HG02870 (cell line): Measurements from ENCODE around the gene EPHB6.

Source experiments
- ATAC-seq: cut with Tn5 transposase; IDR thresholded peaks from one replicate; pipeline ENCODE4 v1.9.1; 2021; ENCODE audit warnings: mild to moderate bottlenecking, moderate library complexity; ENCODE audit not compliant: unreplicated experiment

The EPHB6 gene

DNA sequence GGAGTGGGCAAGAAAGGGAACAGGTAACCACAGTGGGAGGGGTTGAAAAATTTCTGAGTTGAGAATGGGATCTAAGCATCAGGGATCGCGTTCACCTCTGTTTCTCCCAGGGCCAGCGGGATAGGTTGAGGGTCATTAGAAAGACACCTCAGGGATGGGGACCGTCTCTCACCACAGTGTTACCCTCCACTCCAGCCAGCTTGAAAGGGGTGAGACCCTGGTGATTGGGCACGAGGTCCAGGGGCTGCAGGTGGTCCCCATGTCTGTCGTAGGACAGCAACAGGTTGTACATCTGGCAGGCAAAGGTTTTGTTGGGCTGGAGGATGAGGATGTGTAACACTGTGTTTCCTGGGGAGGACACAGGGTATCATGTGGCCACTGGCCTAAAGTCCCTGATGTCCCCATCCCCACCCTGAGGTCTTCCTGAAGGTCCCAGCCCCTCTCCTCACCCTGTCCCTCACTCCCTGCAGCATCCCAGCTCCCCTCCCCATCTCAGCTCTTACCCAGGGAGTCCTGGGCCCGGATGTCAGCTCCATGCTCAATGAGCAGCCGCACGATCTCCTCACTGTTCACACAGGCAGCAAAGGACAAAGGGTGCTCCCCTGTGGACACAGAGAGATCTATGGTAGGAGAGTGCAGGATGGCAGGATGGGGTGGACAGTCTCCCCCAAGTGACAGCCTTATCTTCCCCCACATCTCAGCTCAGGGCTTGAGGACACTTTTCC lies 21.5 kb downstream of the EPHB6 start:
- no peak for ATAC-seq

DNA sequence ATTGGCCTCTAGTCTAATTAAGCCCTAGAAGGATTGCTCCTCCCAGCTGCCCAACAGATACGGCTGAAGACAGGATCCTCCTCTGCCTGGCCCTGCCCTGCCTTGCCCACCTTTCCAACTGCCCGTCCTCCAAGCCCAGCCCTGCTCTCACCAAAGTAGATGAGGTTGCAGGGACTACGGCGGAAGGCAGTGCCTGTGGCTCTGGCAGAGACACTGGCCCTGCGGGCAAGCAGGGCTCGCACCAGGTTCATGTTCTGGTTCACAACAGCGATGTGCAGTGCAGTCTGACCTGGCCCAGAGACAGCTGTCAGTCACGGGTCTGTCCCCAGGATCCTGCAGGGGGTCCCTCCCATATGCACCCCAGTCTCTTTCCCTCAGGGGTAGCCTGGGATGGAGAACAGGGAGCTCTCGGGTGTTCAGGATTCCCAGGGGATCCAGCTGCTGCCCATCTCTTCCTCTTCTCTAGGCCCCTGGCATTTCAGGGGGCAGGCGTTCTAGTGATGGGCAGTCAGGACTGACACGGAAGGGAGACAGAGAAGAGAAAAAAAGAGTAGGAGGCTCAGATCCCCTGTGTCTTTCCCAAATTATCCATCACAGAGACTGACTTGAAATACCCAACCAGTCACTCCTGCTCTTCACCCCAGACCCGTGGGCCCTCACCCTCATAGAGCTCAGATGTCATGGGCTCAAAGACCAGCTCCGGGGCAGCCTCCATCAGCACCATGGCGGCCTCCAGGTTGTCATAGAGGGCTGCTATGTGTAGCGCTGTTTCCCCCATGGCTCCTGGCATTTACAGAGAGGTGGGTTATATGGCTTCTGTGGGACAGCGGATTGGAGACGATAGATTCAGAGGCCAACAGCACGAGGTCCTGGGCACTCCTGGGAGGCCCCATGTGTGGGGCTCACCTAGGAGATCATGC lies 22.4 kb downstream of the EPHB6 start:
- ATAC-seq = no peak

DNA sequence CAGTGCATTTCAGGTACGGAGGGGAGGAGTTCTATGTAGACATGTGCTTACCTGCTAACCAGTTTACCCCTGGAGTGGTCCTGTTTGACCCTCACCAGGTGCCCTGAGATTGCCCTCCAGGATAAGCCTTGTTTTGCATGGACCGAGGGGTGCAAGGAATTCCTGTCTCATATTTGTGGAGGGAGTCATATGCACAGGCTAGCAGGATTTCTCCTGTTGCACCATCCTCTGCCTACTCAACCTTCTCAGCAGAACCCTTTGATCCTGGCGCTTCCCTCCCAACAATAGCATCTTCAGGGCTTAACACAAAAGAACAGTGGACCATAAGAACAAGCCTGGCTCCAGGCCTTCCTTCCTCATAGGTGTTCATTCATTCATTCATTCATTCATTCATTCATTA lies 23.4 kb downstream of the EPHB6 start:
- no peak for ATAC-seq

DNA sequence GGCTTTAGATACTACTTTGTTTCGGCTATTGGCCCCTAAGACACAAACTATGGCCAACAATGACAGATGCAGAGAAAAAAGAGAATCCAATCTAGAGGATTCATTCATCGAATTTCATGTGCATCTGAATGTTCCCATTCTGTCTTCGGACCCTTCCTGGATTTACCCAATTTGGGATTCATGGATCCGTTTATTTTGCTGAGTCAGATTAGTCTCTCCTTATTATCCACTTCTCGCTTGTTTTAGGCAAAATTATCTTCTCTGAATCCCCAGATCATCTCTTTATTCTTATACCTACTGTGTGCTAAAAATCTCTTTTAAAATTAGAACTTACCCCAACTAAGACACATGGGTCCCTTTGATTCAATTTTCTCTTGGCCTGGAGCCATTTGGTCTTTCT lies 24.2 kb downstream of the EPHB6 start:
- ATAC-seq = no peak

DNA sequence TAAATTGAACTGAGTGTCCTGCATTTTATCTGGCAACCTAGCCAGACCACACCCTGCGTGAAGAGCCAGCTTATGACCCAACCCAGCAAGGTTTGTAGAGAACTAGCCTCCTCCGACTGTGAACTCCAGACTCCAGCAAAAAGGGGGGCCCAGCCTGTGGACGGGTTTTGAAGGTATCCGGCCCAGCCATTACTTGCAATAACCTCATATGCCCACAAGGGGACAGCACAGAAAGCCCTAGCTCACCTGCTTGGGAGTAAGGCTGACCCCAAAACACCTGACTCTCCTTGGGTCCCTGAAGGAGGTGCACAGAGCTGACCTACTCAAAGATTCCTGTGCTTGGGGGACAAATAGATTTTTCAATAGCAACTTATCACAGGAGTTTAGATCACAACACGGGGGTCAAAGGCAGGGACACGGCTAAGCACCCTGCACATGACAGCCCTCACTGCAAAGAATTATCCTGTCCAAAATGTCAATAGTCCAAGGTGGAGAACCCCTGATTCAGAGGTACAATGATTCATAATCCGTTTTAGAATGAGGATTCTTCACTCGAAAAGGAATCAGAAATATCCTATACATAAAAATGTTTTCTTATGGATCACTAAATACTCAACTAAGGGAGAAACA lies 26.1 kb downstream of the EPHB6 start:
- ATAC-seq = peak; percentile 50

DNA sequence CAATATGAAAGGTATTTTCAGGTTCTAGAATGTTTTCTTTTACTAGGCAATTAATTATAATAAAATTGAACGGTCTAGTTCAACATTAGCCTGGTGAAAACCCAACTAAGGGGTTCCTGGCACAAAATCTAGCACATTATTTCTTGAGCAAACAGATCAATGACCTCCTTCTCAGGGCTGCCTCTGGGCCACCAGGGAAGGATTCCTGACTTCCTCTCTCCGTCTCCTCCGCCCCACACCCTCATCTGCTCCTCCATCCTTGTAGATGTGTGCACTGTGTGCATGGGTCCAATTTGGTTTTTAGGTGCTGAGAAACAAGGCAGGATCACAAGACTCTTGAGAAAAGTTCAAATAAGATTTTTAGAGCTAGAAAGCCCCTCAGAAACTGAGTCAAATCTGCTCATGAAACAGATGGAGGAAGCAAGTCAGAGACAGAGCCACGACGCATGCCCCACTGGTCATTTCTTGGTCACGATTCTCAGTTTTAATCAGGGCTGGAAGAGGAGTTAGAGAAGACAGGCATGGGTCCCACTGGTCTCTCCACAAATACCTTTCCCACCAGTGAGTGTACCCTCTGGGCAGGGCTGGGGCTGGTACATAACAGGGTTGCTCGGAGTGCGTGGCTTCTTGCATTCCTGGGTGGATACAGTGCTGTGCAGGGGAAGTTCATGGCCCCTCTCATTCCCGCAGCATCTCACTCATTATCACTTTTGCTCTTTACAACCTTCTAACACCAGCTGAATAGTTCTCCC lies 26.9 kb downstream of the EPHB6 start:
- ATAC-seq = peak; percentile 67

DNA sequence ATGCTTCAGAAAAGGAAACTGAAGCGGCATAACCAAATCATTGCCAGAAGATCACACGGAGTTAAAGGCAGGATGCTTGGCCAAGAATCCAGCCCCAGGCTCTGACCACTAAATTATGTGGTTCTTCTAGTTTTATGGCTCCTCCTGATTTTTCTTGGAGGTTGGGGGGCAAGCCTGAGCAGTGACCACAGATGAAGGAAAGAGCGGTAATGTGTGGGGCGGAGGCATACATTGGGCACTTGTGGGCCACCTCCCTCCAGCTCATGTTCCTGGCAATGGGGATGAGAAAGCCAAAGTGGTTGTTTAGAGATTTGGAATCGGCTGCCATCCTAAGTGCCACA lies 27.4 kb downstream of the EPHB6 start:
- ATAC-seq = no peak

DNA sequence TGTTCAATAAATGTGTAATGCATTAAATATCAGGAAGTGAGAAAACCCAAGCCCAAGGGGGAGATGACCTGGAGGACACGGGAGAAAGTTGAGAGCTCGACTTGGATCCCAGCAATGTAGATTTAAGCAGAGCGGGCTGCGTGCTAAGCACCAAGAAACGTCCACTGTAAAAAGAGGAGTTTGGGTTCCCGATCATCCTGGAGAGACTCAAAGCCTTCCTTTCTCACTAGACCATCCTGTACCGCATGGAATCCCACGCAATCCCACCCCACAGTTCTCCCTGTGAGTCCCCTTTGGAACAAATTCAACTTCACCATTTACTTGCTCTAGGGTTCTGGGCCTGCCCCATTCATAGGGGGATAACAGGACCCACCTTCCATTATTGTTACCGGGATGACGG lies 28.3 kb downstream of the EPHB6 start:
- ATAC-seq = no peak

DNA sequence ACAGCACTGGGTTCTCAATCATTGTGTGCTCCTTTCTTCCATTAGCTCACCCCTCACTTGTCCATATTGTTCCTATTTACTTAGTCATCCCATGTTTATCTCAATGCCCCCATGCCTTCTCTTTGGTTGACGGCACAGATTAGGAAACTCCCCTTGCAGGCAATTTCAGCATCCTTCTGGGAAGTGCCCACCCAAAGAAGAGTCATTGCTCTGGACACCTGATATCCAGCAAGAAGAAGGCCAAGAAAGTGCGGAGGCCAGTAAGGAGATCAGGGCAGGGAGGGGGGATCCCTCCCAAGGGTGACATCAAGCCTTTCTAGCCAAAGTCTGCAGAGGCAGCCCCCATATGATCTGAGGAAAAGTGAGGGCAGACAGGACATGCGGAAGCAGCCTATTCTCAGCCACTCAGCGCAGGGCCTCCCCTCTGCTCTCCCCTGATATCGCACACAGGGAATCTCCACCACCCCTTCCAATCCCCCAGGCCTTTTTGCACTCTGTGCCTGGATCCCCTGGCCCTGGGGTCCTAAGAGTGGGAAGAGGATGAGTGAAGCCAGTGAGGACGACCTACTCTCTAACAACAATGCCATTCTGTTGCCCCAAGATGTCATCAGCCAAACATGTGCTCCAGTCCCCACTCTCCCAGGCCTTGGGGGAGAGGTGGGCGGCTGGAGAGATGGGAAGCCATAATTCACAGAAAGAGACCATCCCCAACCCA lies 28.9 kb downstream of the EPHB6 start:
- no peak for ATAC-seq

DNA sequence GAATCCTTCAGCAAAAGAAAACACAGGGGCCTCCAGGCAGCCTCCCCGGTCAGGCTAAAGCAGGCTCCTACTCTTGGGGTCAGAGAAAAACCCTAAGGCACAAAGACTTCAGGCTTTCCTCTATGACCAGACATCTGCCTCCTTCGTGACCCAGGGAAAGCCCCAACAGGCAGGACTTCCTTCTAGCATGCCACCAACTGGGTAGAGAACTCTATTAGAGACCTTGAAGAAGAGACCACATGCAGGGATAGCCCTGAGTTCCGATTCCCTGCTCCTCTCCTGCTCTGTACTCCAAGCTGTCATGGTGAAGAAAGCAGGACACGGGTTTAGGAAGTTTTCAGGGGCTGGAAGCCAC lies 29.4 kb downstream of the EPHB6 start:
- peak; percentile 41 for ATAC-seq

DNA sequence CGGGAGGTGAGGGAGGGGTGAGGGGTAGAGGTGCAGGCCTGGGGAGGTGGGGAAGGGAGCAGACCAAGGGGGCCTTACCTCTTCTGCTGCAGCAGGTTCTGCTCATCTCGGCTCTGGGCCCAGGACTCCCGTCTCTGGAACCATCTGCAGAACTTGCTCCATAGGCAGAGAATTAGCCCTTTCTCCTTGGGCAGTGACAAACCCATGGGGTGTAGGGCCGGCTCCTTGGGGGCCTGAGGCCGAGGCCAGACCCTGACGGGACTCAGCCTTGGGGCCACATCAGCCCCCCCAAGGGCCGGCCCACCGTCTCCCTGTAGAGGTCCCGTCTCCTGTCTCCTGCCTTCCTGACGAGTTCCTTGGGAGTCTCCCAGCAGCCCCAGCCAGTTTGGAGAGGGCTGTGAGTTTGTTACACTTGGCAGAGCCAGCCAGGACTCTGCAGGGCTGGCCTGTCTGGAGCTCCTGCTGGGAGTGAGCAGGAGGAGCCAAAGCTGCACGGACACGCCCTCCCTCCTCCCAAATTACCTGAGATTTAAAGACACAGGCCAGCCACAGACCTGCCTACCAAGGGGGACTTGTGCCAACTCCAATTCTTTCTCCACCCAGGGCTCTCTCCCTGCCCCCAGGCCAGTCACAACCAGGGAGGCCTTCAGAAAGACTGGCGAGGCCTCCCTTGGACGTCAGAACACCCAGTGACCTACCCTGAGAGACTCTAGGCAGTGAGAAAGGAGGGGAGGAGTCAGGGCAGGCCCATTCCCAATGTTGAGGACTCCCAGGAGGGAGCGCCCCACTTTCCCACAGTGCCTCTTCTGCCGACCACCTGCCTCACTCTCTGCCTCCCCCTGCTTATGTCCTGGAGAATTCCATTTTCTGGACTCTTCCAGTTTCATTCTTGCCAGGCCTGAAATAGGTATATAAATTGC lies 30.7 kb downstream of the EPHB6 start, which contains the start of gene TRPV6:
TRPV6 (minus strand) TSS at position 435 of the 920 bp plus-strand sequence.
- no peak for ATAC-seq

DNA sequence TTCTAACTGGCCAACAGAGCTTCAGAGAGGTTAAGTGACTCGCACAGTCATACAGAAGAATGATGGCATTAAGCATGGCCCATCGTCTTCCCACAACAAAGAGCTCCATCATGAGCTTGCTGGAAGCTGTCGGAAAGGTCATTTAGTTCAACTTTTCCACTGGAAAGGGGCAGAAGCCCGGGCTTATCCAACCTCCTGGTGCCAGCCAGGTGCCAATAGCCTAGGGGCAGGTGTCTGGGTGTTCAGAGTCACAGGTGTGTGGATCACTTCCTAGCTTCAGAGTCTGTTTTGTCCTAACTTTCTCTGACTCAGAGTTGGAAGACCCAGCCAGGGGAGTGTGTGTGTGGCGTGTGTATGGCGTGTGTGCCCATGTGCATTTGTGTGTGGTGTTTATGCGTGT lies 32.0 kb downstream of the EPHB6 start:
- ATAC-seq = no peak

DNA sequence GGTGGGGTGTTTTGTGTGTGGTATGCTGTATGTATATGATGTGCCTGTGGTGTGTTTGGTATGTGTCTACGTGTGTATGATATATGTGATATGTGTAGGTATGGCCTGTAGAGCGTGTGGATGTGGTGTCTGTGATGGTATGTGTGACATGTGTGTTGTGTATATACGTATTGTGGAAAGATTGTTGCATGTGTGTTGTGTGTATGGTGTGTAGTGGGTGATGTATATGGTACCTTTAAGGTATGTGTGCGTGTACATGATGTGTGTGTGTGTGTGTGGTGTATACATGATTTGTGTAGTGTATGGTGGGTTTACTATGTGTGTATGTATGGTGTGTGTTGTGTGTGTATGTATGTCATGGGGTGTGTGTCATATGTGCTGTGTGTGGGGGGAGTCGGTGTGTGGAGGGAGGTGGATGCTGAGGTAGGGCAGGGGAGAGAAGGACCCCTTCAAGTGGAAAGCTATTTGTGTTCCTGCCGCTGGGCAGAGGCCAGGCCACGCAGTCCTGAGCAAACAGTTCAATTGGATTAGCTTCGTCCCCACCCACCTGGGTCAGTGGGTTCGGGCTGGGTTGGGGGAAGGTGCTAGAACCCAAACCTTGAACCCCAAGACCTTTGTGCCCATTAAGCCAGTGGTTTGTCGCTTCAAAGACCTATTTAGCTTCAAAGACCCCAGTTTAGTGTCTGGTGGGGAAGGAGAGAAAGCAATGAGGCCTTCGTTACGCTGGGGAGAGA lies 32.6 kb downstream of the EPHB6 start:
- ATAC-seq = no peak

DNA sequence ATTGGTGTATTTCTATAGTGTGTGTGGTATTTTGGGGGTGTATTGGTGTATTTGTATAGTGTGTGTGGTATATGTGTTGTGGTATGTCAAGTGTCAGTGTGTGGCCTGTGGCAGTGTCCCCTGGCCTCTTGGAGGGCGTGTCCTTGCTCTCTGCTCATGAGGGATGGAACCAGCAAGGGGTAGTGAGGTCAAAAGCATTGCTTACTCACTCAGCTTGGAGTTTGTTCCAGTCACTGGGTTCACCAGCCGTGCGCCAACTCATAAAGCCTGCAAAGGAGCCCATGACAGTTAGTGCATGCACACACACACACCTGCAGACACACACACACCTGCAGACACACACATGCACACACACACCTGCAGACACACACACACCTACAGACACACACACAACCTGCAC lies 34.9 kb downstream of the EPHB6 start:
- no peak for ATAC-seq

DNA sequence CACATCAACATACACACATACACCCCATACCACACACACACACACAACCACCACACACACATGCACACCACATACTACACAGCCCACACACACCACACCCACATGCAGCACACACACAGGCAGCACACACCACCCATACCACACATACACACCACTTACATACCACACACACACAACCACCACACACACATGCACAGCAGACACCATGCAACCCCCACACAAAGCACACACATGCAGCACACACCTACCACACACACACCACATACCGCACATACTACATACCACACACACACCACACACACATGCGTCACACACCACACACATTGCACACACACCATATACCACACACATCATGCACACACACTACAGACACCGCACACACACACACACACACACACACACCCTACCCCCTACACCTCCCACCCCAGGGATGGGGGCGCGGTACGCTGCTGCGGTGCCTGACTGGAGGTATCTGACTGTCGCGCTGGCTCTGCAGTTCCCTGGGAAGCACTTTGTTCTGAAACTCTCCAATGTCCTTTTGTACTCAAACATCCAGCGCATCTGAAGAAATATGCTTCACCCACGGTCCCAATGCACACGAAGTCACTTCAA lies 36.1 kb downstream of the EPHB6 start:
- no peak for ATAC-seq

DNA sequence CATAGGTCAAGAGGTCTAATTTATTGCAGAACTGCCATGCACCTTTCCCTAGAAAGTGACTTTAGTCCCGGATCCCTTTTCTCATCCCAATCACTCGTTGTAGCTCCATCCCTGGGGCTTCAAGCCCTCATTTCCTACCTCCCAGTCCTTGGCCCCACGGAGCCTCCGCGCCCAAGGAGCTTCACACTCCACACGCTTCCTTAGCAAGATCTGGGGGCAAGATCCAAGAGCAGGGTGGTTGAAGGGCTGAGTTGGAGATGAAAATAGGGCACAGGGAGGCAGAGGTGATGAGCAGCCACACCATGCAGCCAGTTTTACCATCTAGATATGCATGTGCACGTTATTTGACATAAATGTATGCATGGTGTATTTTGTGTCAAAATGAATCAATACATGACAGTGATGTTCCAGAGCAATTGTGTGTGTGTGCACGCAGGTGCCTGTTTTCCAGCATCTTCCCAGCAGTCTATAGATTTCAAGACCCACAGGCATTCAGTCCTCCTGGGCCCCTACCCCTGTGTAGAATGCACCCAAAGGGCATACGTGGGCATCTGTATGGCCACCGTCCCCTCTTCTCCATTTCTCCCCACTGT lies 36.7 kb downstream of the EPHB6 start:
- ATAC-seq = no peak

DNA sequence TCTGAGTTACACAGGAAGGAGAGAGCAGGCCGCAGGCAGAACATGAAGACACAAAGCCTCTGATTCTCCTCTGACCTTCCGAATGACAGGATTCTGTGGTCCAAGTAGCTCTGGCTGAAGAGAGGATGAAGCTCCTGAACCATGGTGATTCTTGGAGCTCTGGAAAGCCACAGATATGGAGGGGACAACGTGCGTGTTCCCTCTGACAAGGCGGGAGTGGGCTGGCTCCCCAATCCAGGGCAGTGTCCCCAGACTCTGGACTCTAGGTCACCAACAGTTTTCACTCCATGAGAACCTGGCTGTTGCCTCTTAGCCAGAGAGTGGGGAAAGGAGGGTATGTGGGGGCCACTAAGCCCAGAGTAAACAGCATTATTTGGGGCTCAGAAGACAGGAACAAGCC lies 38.1 kb downstream of the EPHB6 start:
- ATAC-seq = no peak
